Natural killer cell (primary cell): ENCODE results near the gene MT1H. TPM values are rescaled to one million over a fixed set of nuclear protein-coding genes. Genes with fewer than 3 reads are reported as not detected.

ENCODE experiments used
- ATAC-seq, 3 donors: fragments of 150-1000 bp in 2 of 3; fragments of 200-7000 bp in 1 of 3; cut with Tn5 transposase; 1 replicate in 1 of 3; 2 replicates in 2 of 3; pipeline ENCODE4 v1.10.0; 2021; ENCODE audit warnings: mild to moderate bottlenecking in 2 of 3, moderate library complexity in 2 of 3
- DNase-seq, 2 donors: peaks; one replicate each; pipeline versions ENCODE4 v3.0.0 to v3.0.0-alpha.2; 2013 to 2021; ENCODE audit warnings: mixed read lengths in 1 of 2
- H3K27ac ChIP-seq: one replicate; pipeline ENCODE4 v1.5.1; 2013; ENCODE audit warnings: mild to moderate bottlenecking, low read length
- H3K27me3 ChIP-seq: one replicate; pipeline ENCODE4 v1.6.1; 2013; ENCODE audit warnings: low read length; ENCODE audit not compliant: control insufficient read depth, insufficient read depth
- H3K36me3 ChIP-seq: one replicate; pipeline ENCODE4 v1.6.1; 2013; ENCODE audit warnings: low read length; ENCODE audit not compliant: control insufficient read depth, insufficient read depth
- H3K4me1 ChIP-seq: one replicate; pipeline ENCODE4 v1.6.1; 2013; ENCODE audit warnings: low read length; ENCODE audit not compliant: control insufficient read depth, insufficient read depth
- H3K4me3 ChIP-seq: one replicate; pipeline ENCODE4 v1.5.1; 2013; ENCODE audit warnings: low read length
- H3K9me3 ChIP-seq: one replicate; pipeline ENCODE4 v1.6.1; 2013; ENCODE audit warnings: low read length; ENCODE audit not compliant: control insufficient read depth, insufficient read depth
- H3K27ac Mint-ChIP-seq, 2 donors: one replicate each; pipeline ENCODE4 v1.8.0; 2022; ENCODE audit warnings: mild to moderate bottlenecking in 2 of 2, mixed read lengths in 2 of 2, moderate library complexity in 1 of 2
- H3K27me3 Mint-ChIP-seq, 2 donors: one replicate each; pipeline ENCODE4 v1.8.0; 2022; ENCODE audit warnings: low read depth in 2 of 2, mixed read lengths in 2 of 2
- H3K36me3 Mint-ChIP-seq: one replicate; pipeline ENCODE4 v1.8.0; 2022; ENCODE audit warnings: mixed read lengths
- H3K4me1 Mint-ChIP-seq, 2 donors: one replicate each; pipeline ENCODE4 v1.8.0; 2022; ENCODE audit warnings: mixed read lengths in 2 of 2
- H3K4me3 Mint-ChIP-seq: one replicate; pipeline ENCODE4 v1.8.0; 2022; ENCODE audit warnings: mild to moderate bottlenecking, moderate library complexity, mixed read lengths
- H3K9me3 Mint-ChIP-seq, 2 donors: one replicate each; pipeline ENCODE4 v1.8.0; 2022; ENCODE audit warnings: mixed read lengths in 2 of 2
- CTCF ChIP-seq: fragments of 200-600 bp; IDR thresholded peaks from one replicate; pipeline ENCODE4 v1.8.0; 2022; ENCODE audit warnings: antibody characterized with exemption
- WGBS: methylation state at CpG from one replicate; pipeline ENCODE4 v1.1.7; 2013; ENCODE audit warnings: missing lambda C conversion rate; ENCODE audit not compliant: insufficient coverage; 5-methylcytosine and 5-hydroxymethylcytosine counted together
- intact Hi-C: fragments of 100-400 bp; cut with micrococcal nuclease; formaldehyde crosslinking; loops from one replicate; pipeline ENCODE4 v1.14.2; 2022
- total RNA-seq, 4 donors: library from RNA; stranded (reverse); fragments of 120-200 nt in 1 of 4; gene quantifications; one replicate each; pipeline versions ENCODE4 v1.2.3 to v1.2.4, GENCODE V29; 2013 to 2022

MT1H gene
- total RNA-seq, 3 donors from 2014 or later (not counting 1 experiment from before 2014, with no cell fraction given) = not detected

- H3K4me3 Mint-ChIP-seq = no peak overlapping the region
- Histone ChIP-seq H3K36me3 (no peaks in the 10 kb centered on the region), H3K9me3 (no peaks in the 10 kb centered on the region), H3K4me3 (no peak overlapping the region), H3K4me1 (peaks cover 19% of the 10 kb centered on the region), H3K27ac (no peak overlapping the region), H3K27me3 (peaks cover 3% of the 10 kb centered on the region)
- no peaks in the 10 kb centered on the region for H3K36me3 Mint-ChIP-seq
- H3K27me3 Mint-ChIP-seq = peaks cover 27 to 32% of the 10 kb centered on the region in 2 donors
- ATAC-seq (no peak), DNase-seq (no peak)
- intact Hi-C loops = no loop called here
- peaks cover 14 to 21% of the 10 kb centered on the region in 2 donors for H3K4me1 Mint-ChIP-seq
- no peak for TF ChIP-seq CTCF
- H3K27ac Mint-ChIP-seq = no peak overlapping the region
- no peaks in the 10 kb centered on the region for H3K9me3 Mint-ChIP-seq
- 87% methylated on average over 2 of the region's 3 CpGs for WGBS
These were observed 7.9 kb downstream of the MT1H start for GRCh38 chr16:56677474-56677873.

GRCh38 chr16:56679078-56679730 lies 9.6 kb downstream of the MT1H start:
- H3K27ac Mint-ChIP-seq = no peak overlapping the region
- H3K4me3 ChIP-seq = no peak overlapping the region
- peaks cover 3% of the 10 kb centered on the region for H3K27me3 ChIP-seq
- intact Hi-C loops = no loop called here
- peaks cover 32% of the 10 kb centered on the region for H3K4me1 ChIP-seq
- no peaks in the 10 kb centered on the region for H3K9me3 ChIP-seq
- no peaks in the 10 kb centered on the region for H3K36me3 Mint-ChIP-seq
- H3K9me3 Mint-ChIP-seq = no peaks in the 10 kb centered on the region
- DNase-seq (no peak), ATAC-seq (no peak)
- peaks cover 11 to 17% of the 10 kb centered on the region in 2 donors for H3K27me3 Mint-ChIP-seq
- WGBS = 100% methylated on average over 1 of the region's 3 CpGs
- H3K4me1 Mint-ChIP-seq = peaks cover 14 to 29% of the 10 kb centered on the region in 2 donors
- no peak overlapping the region for H3K27ac ChIP-seq
- no peaks in the 10 kb centered on the region for H3K36me3 ChIP-seq
- no peak for TF ChIP-seq CTCF
- no peak overlapping the region for H3K4me3 Mint-ChIP-seq

GRCh38 chr16:56679818-56680217 lies 10.2 kb downstream of the MT1H start:
- Mint-ChIP-seq H3K27me3 (peaks cover 7 to 14% of the 10 kb centered on the region in 2 donors), H3K27ac (no peak overlapping the region), H3K4me3 (no peak overlapping the region), H3K9me3 (no peaks in the 10 kb centered on the region), H3K36me3 (no peaks in the 10 kb centered on the region), H3K4me1 (peaks cover 14 to 29% of the 10 kb centered on the region in 2 donors)
- intact Hi-C loops = no loop called here
- H3K27me3 ChIP-seq = peaks cover 3% of the 10 kb centered on the region
- ATAC-seq = no peak
- 70% methylated on average over 5 of the region's 6 CpGs for WGBS
- no peaks in the 10 kb centered on the region for H3K9me3 ChIP-seq
- no peak overlapping the region for H3K27ac ChIP-seq
- TF ChIP-seq CTCF = no peak
- no peak for DNase-seq
- H3K36me3 ChIP-seq = no peaks in the 10 kb centered on the region
- H3K4me1 ChIP-seq = peaks cover 32% of the 10 kb centered on the region
- no peak overlapping the region for H3K4me3 ChIP-seq
